Lung (tissue), 12 donors: ENCODE results near the gene MAGEF1. TPM values are rescaled to one million over a fixed set of nuclear protein-coding genes. Genes with fewer than 3 reads are reported as not detected.

Experiments
- ATAC-seq: fragments of 200-7000 bp; cut with Tn5 transposase; one replicate; pipeline ENCODE4 v1.9.1; 2020; ENCODE audit warnings: moderate number of reproducible peaks; ENCODE audit not compliant: insufficient read depth, low FRiP score
- DNase-seq, 3 donors: peaks; one replicate each; pipeline ENCODE4 v3.0.0-alpha.2; 2013 to 2017
- H3K27ac ChIP-seq, 2 donors: one replicate each; pipeline ENCODE4 v1.5.1; 2013; ENCODE audit warnings: mild to moderate bottlenecking in 2 of 2, moderate library complexity in 2 of 2, control low read depth in 1 of 2, inconsistent platforms in 1 of 2, low read depth in 1 of 2, low read length in 1 of 2
- H3K27me3 ChIP-seq, 3 donors: one replicate each; pipeline ENCODE4 v1.5.1; 2013; ENCODE audit warnings: low read length in 2 of 3; ENCODE audit not compliant: control insufficient read depth in 3 of 3, insufficient read depth in 3 of 3
- H3K36me3 ChIP-seq, 4 donors: one replicate each; pipeline ENCODE4 v1.5.1; 2013; ENCODE audit warnings: low read length in 4 of 4, mild to moderate bottlenecking in 1 of 4, moderate library complexity in 1 of 4; ENCODE audit not compliant: control insufficient read depth in 4 of 4, insufficient read depth in 4 of 4
- H3K4me1 ChIP-seq, 5 donors: one replicate each; pipeline ENCODE4 v1.5.1; 2013; ENCODE audit warnings: low read length in 5 of 5, mild to moderate bottlenecking in 2 of 5, moderate library complexity in 1 of 5; ENCODE audit not compliant: control insufficient read depth in 5 of 5, insufficient read depth in 5 of 5
- H3K4me3 ChIP-seq: one replicate; pipeline ENCODE4 v1.5.1; 2013; ENCODE audit warnings: mild to moderate bottlenecking, control low read depth, moderate library complexity
- H3K9ac ChIP-seq, 2 donors: one replicate each; pipeline ENCODE4 v1.5.1; 2013; ENCODE audit warnings: low read length in 2 of 2, control low read depth in 1 of 2; ENCODE audit not compliant: insufficient read depth in 1 of 2
- H3K9me3 ChIP-seq, 4 donors: one replicate each; pipeline ENCODE4 v1.5.1; 2013; ENCODE audit warnings: low read length in 3 of 4, mild to moderate bottlenecking in 1 of 4, moderate library complexity in 1 of 4; ENCODE audit not compliant: control insufficient read depth in 4 of 4, insufficient read depth in 3 of 4
- CTCF ChIP-seq: IDR thresholded peaks from 2 replicates; pipeline ENCODE4 v1.5.1; 2012; ENCODE audit warnings: mild to moderate bottlenecking; ENCODE audit errors: control extremely low read depth, extremely low read depth
- WGBS, 2 donors: extraction: QIAGEN DNeasy Blood & Tissue Kit; methylation state at CpG; one replicate each; pipeline ENCODE4 v1.1.7; 2013; 5-methylcytosine and 5-hydroxymethylcytosine counted together
- polyA plus RNA-seq, 2 donors: library from polyadenylated mRNA; stranded (reverse); fragments of 200-250 nt; gene quantifications; one replicate each; pipeline ENCODE4 v1.2.1, GENCODE V29; 2013
- total RNA-seq, 2 donors: library from RNA; depleted of rRNA in 1 of 2; stranded (reverse); fragments of >200 nt in 1 of 2; gene quantifications; one replicate each; pipeline ENCODE4 v1.2.1, GENCODE V29; 2014 to 2021
- donor health status: control.
- donor health status: control.
- donor health status: Bipolar disorder and iron deficiency.
- donor health status: healthy.
- donor health status: DM: yes; HTN: yes; CAD: no.

Gene MAGEF1
- total and polyA plus RNA-seq, 4 donors = 30.1 to 36.1 (median 33.1) TPM

- no peak overlapping the region for H3K4me3 ChIP-seq
- no peaks in the 10 kb centered on the region for H3K36me3 ChIP-seq
- no peak for ATAC-seq
Measured at GRCh38 chr3:184677344-184678316, 34.2 kb downstream of the MAGEF1 start.

GRCh38 chr3:184676927-184677326 is 34.9 kb downstream of the MAGEF1 start:
- 37 to 54% methylated on average over 8 of the region's 8 CpGs for WGBS, 2 donors
- no peak for TF ChIP-seq CTCF
- ATAC-seq (no peak), DNase-seq (no peak)
- no peak overlapping the region for H3K4me3 ChIP-seq
- H3K36me3 ChIP-seq = no peaks in the 10 kb centered on the region
- H3K27ac ChIP-seq = no peak overlapping the region
- no peaks in the 10 kb centered on the region for H3K27me3 ChIP-seq
- peaks cover 0 to 45% (median 11%) of the 10 kb centered on the region in 5 donors for H3K4me1 ChIP-seq
- no peak overlapping the region for H3K9ac ChIP-seq
- H3K9me3 ChIP-seq = no peaks in the 10 kb centered on the region

More at GRCh38 chr3:184677344-184678316, 34.2 kb downstream of the MAGEF1 start:
- H3K9me3 ChIP-seq = no peaks in the 10 kb centered on the region
- H3K27ac ChIP-seq = no peak overlapping the region
- no peak for DNase-seq
- H3K4me1 ChIP-seq = peaks cover 0 to 38% (median 8%) of the 10 kb centered on the region in 5 donors
- H3K9ac ChIP-seq = no peak overlapping the region
- H3K27me3 ChIP-seq = no peaks in the 10 kb centered on the region
- TF ChIP-seq CTCF = no peak
- 79 to 82% methylated on average over 17 of the region's 17 CpGs for WGBS, 2 donors

GRCh38 chr3:184674626-184675025 is 37.2 kb downstream of the MAGEF1 start:
- no peaks in the 10 kb centered on the region for H3K27me3 ChIP-seq
- H3K4me1 ChIP-seq = peaks cover 0 to 45% (median 11%) of the 10 kb centered on the region in 5 donors
- no peak overlapping the region for H3K4me3 ChIP-seq
- H3K9ac ChIP-seq = no peak overlapping the region
- H3K36me3 ChIP-seq = no peaks in the 10 kb centered on the region
- WGBS, 2 donors = 79 to 93% methylated on average over 1 of the region's 1 CpG
- no peaks in the 10 kb centered on the region for H3K9me3 ChIP-seq
- ATAC-seq = no peak
- DNase-seq = no peak
- no peak for TF ChIP-seq CTCF
- no peak overlapping the region for H3K27ac ChIP-seq
